HCT116 (cell line): ENCODE results near the gene CDH4. TPM values are rescaled to one million over a fixed set of nuclear protein-coding genes. Genes with fewer than 3 reads are reported as not detected.

ENCODE experiments used
- ATAC-seq: fragments of 200-7000 bp; cut with Tn5 transposase; 2 replicates; pipeline ENCODE4 v1.9.1; 2020; ENCODE audit warnings: mild to moderate bottlenecking, moderate library complexity
- BruUV-seq: library from RNA; stranded (reverse); fragments of 400-500 nt; replicated peaks from 2 replicates; lab custom pipeline; 2021; lab: Mats Ljungman, UMichigan
- CTCF ChIA-PET: fragments of 300-600 bp; sonication (Branson Sonifier 250); formaldehyde crosslinking; loops from one replicate; lab custom pipeline; 2021; ENCODE audit warnings: antibody characterized with exemption; lab: Charles Lee
- POLR2A ChIA-PET: fragments of 300-600, 350-600 bp; sonication (Branson Sonifier 250); formaldehyde crosslinking; loops from one replicate; lab custom pipeline; 2021; ENCODE audit warnings: antibody characterized with exemption; lab: Charles Lee
- RAD21 ChIA-PET, 2 experiments: fragments of 300-600 bp; sonication (Branson Sonifier 250); formaldehyde crosslinking; loops; one replicate each; lab custom pipeline; 2023; ENCODE audit warnings: low total read pairs in 2 of 2; ENCODE audit not compliant: uncharacterized antibody in 2 of 2, unreplicated experiment in 2 of 2, low non-redundant PET in 1 of 2; lab: Charles Lee
- DNase-seq: peaks from one replicate; pipeline ENCODE4 v3.0.0-alpha.2; 2010; ENCODE audit warnings: low read depth, low spot score
- H2AFZ ChIP-seq: fragments of 200-600 bp; shearing (Covaris generic), sonication (generic); 2 replicates; pipeline ENCODE4 v1.6.1; 2017; ENCODE audit warnings: low read depth, mixed run types, mixed read lengths, antibody characterized with exemption, low read length; ENCODE audit not compliant: poor library complexity, severe bottlenecking
- H3K27ac ChIP-seq: 2 replicates; pipeline ENCODE4 v1.5.1; 2012; ENCODE audit warnings: low read depth, low read length
- H3K27me3 ChIP-seq: fragments of 200-600 bp; sonication (generic); 2 replicates; pipeline ENCODE4 v1.6.1; 2016; ENCODE audit warnings: mixed run types, low read length, mixed read lengths; ENCODE audit not compliant: insufficient read depth
- H3K36me3 ChIP-seq, 2 experiments: fragments of 200-500 bp in 1 of 2; fragments of 200-600 bp in 1 of 2; sonication (Bioruptor generic) in 1 of 2; sonication (generic) in 1 of 2; 2 replicates each; pipeline versions ENCODE4 v1.5.1 to v1.6.1; 2014 to 2016; ENCODE audit warnings: low read length in 2 of 2, inconsistent platforms in 1 of 2, mixed read lengths in 1 of 2, mixed run types in 1 of 2; ENCODE audit not compliant: insufficient read depth in 2 of 2, control insufficient read depth in 1 of 2
- H3K4me1 ChIP-seq, 2 experiments: fragments of 200-600 bp in 1 of 2; sonication (generic) in 1 of 2; 2 replicates each; pipeline versions ENCODE4 v1.5.1 to v1.6.1; 2012 to 2017; ENCODE audit warnings: low read length in 2 of 2, inconsistent platforms in 1 of 2, mild to moderate bottlenecking in 1 of 2, mixed read lengths in 1 of 2, mixed run types in 1 of 2, moderate library complexity in 1 of 2; ENCODE audit not compliant: insufficient read depth in 2 of 2, control insufficient read depth in 1 of 2
- H3K4me2 ChIP-seq: fragments of 200-600 bp; sonication (generic); 2 replicates; pipeline ENCODE4 v1.6.1; 2017; ENCODE audit warnings: mixed run types, low read length, mixed read lengths
- H3K4me3 ChIP-seq, 2 experiments: fragments of 200-600 bp in 1 of 2; sonication (generic) in 1 of 2; replicated peaks in 1 of 2; 2 replicates each; pipeline ENCODE4 v1.5.1; 2011 to 2016; ENCODE audit warnings: low read length in 2 of 2, control low read depth in 1 of 2, low read depth in 1 of 2, mild to moderate bottlenecking in 1 of 2, mixed read lengths in 1 of 2, mixed run types in 1 of 2
- H3K79me2 ChIP-seq: fragments of 200-600 bp; sonication (generic); 2 replicates; pipeline ENCODE4 v1.6.1; 2017; ENCODE audit warnings: mild to moderate bottlenecking, mixed run types, low read length, moderate library complexity, mixed read lengths; ENCODE audit not compliant: insufficient read depth
- H3K9ac ChIP-seq: fragments of 200-600 bp; sonication (generic); 2 replicates; pipeline ENCODE4 v1.6.1; 2016; ENCODE audit warnings: low read length, mixed read lengths
- H3K9me2 ChIP-seq: fragments of 200-600 bp; sonication (generic), shearing (Covaris generic); 2 replicates; pipeline ENCODE4 v1.6.1; 2017; ENCODE audit warnings: mixed run types, mild to moderate bottlenecking, moderate library complexity; ENCODE audit not compliant: insufficient read depth
- H3K9me3 ChIP-seq, 2 experiments: fragments of 200-500 bp in 1 of 2; fragments of 200-600 bp in 1 of 2; sonication (Bioruptor generic) in 1 of 2; sonication (generic) in 1 of 2; 2 replicates each; pipeline ENCODE4 v1.6.1; 2014 to 2017; ENCODE audit warnings: low read length in 2 of 2, mixed read lengths in 2 of 2, inconsistent platforms in 1 of 2, low read depth in 1 of 2, mild to moderate bottlenecking in 1 of 2, mixed run types in 1 of 2, moderate library complexity in 1 of 2; ENCODE audit not compliant: control insufficient read depth in 1 of 2, insufficient read depth in 1 of 2
- H4K20me1 ChIP-seq: fragments of 200-600 bp; sonication (generic), shearing (Covaris generic); 2 replicates; pipeline ENCODE4 v1.6.1; 2017; ENCODE audit warnings: mixed run types, mild to moderate bottlenecking, moderate library complexity; ENCODE audit not compliant: insufficient read depth
- CBX3 ChIP-seq: IDR thresholded peaks from 2 replicates; pipeline ENCODE4 v1.6.1; 2012; ENCODE audit warnings: low read depth
- FOSL1 ChIP-seq: IDR thresholded peaks from 2 replicates; pipeline ENCODE4 v1.6.1; 2012; ENCODE audit warnings: low read depth
- MAX ChIP-seq: IDR thresholded peaks from 2 replicates; pipeline ENCODE4 v1.6.1; 2012
- SIN3A ChIP-seq: IDR thresholded peaks from 2 replicates; pipeline ENCODE4 v1.6.1; 2012; ENCODE audit warnings: low read depth
- intact Hi-C: fragments of 100-400 bp; cut with micrococcal nuclease; formaldehyde crosslinking; loops from 2 replicates; pipeline ENCODE4 v1.10.0; 2022
- total RNA-seq: library from RNA; stranded (reverse); gene quantifications from one replicate; pipeline ENCODE4 v1.2.1, GENCODE V29; 2021; ENCODE audit not compliant: unreplicated experiment
- TF ChIP-seq, protein P1 (sequence below): IDR thresholded peaks from 2 replicates; pipeline ENCODE4 v1.6.1; 2012; ENCODE audit warnings: low read depth
- TF ChIP-seq, protein P2 (sequence below), 3 experiments: fragments of 200-600 bp in 1 of 3; sonication (generic) in 1 of 3; IDR thresholded peaks in 2 of 3; conservative IDR thresholded peaks in 1 of 3; 2 replicates each; pipeline ENCODE4 v1.5.1; 2012 to 2017; ENCODE audit warnings: low read depth in 2 of 3, low read length in 2 of 3, antibody characterized with exemption in 1 of 3, borderline replicate concordance in 1 of 3, control low read depth in 1 of 3, mild to moderate bottlenecking in 1 of 3, mixed read lengths in 1 of 3, mixed run types in 1 of 3, moderate library complexity in 1 of 3; ENCODE audit not compliant: insufficient read depth in 1 of 3

CDH4 gene
- total RNA-seq, 1 experiment from 2014 or later = not detected

GRCh38 chr20:61531553-61532345 lies 279.7 kb downstream of the CDH4 start:
- no peak overlapping the region for H3K4me3 ChIP-seq
- ATAC-seq (no peak), DNase-seq (no peak)
- no peaks in the 10 kb centered on the region for H3K9me2 ChIP-seq
- no peak overlapping the region for H3K4me2 ChIP-seq
- ChIA-PET CTCF (no interaction called here), RAD21 (no interaction called here), POLR2A (no interaction called here)
- no peak for TF ChIP-seq FOSL1
- TF ChIP-seq, protein P1, sequence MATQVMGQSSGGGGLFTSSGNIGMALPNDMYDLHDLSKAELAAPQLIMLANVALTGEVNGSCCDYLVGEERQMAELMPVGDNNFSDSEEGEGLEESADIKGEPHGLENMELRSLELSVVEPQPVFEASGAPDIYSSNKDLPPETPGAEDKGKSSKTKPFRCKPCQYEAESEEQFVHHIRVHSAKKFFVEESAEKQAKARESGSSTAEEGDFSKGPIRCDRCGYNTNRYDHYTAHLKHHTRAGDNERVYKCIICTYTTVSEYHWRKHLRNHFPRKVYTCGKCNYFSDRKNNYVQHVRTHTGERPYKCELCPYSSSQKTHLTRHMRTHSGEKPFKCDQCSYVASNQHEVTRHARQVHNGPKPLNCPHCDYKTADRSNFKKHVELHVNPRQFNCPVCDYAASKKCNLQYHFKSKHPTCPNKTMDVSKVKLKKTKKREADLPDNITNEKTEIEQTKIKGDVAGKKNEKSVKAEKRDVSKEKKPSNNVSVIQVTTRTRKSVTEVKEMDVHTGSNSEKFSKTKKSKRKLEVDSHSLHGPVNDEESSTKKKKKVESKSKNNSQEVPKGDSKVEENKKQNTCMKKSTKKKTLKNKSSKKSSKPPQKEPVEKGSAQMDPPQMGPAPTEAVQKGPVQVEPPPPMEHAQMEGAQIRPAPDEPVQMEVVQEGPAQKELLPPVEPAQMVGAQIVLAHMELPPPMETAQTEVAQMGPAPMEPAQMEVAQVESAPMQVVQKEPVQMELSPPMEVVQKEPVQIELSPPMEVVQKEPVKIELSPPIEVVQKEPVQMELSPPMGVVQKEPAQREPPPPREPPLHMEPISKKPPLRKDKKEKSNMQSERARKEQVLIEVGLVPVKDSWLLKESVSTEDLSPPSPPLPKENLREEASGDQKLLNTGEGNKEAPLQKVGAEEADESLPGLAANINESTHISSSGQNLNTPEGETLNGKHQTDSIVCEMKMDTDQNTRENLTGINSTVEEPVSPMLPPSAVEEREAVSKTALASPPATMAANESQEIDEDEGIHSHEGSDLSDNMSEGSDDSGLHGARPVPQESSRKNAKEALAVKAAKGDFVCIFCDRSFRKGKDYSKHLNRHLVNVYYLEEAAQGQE = no peak
- TF ChIP-seq, protein P2, sequence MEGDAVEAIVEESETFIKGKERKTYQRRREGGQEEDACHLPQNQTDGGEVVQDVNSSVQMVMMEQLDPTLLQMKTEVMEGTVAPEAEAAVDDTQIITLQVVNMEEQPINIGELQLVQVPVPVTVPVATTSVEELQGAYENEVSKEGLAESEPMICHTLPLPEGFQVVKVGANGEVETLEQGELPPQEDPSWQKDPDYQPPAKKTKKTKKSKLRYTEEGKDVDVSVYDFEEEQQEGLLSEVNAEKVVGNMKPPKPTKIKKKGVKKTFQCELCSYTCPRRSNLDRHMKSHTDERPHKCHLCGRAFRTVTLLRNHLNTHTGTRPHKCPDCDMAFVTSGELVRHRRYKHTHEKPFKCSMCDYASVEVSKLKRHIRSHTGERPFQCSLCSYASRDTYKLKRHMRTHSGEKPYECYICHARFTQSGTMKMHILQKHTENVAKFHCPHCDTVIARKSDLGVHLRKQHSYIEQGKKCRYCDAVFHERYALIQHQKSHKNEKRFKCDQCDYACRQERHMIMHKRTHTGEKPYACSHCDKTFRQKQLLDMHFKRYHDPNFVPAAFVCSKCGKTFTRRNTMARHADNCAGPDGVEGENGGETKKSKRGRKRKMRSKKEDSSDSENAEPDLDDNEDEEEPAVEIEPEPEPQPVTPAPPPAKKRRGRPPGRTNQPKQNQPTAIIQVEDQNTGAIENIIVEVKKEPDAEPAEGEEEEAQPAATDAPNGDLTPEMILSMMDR (IDR thresholded peaks at IDR 0.05 in 2 of 3, conservative IDR thresholded peaks at IDR 0.05 in 1 of 3; ENCODE audit: borderline replicate concordance in 1 of 3, insufficient read depth in 1 of 3, low read depth in 2 of 3, low read length in 2 of 3) = no peak
- TF ChIP-seq CBX3 = no peak
- no peak for TF ChIP-seq MAX
- no peak for TF ChIP-seq SIN3A
- H3K9me3 ChIP-seq = no peaks in the 10 kb centered on the region
- no peaks in the 10 kb centered on the region for H3K4me1 ChIP-seq
- no peaks in the 10 kb centered on the region for H3K27me3 ChIP-seq
- no peaks in the 10 kb centered on the region for H3K79me2 ChIP-seq
- no peak overlapping the region for H2AFZ ChIP-seq
- H4K20me1 ChIP-seq = no peaks in the 10 kb centered on the region
- H3K9ac ChIP-seq = no peak overlapping the region
- no peaks in the 10 kb centered on the region for H3K36me3 ChIP-seq
- no TSS peak for BruUV-seq
- no peak overlapping the region for H3K27ac ChIP-seq
- intact Hi-C loops = no loop called here
